ENCODE data around the gene ETFB. TPM values are rescaled to one million over a fixed set of nuclear protein-coding genes. Genes with fewer than 3 reads are reported as not detected.

Gene ETFB
- total RNA-seq, 2 donors from 2014 or later: 54.3 to 77.3 TPM

DNA sequence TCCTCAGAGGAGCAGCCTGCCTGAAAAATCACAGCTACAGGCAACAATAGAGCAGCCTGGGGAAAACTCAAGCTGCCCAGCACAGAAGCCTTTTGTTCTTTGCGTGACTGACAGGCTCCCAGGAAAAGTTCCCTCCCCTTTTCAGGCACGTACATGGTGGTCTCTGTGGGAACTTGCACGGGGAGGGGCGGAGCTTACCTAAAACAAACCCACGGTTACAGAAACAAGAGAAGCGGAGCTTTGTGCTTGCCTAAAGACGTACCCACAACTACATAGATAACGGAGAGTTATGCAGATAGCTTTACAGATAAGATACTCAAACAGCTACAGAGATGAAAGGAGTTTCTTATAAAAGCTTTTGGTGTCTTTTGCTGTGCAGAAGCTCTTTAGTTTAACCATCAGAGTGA is 11.4 kb downstream of the ETFB start:
- H3K27ac Mint-ChIP-seq: peak overlapping the region; percentile 87
- H3K4me1 Mint-ChIP-seq: peaks cover 20% of the 10 kb centered on the region
- Histone ChIP-seq H3K4me3 (ENCODE audit: low read length) (peak overlapping the region; percentile 61), H3K9me3 (ENCODE audit: control insufficient read depth, low read length) (no peaks in the 10 kb centered on the region), H3K4me1 (ENCODE audit: control insufficient read depth, insufficient read depth, low read length) (peaks cover 5% of the 10 kb centered on the region), H3K27me3 (ENCODE audit: control insufficient read depth, insufficient read depth, low read length, poor library complexity, severe bottlenecking) (no peaks in the 10 kb centered on the region), H3K36me3 (ENCODE audit: control insufficient read depth, insufficient read depth, low read length) (peaks cover 8% of the 10 kb centered on the region), H3K27ac (ENCODE audit: low read depth, low read length) (peak overlapping the region; percentile 99), H3K9ac (ENCODE audit: extremely low read depth, low read length, poor library complexity, severe bottlenecking) (peak overlapping the region; percentile 48)
- TF ChIP-seq, protein P1, sequence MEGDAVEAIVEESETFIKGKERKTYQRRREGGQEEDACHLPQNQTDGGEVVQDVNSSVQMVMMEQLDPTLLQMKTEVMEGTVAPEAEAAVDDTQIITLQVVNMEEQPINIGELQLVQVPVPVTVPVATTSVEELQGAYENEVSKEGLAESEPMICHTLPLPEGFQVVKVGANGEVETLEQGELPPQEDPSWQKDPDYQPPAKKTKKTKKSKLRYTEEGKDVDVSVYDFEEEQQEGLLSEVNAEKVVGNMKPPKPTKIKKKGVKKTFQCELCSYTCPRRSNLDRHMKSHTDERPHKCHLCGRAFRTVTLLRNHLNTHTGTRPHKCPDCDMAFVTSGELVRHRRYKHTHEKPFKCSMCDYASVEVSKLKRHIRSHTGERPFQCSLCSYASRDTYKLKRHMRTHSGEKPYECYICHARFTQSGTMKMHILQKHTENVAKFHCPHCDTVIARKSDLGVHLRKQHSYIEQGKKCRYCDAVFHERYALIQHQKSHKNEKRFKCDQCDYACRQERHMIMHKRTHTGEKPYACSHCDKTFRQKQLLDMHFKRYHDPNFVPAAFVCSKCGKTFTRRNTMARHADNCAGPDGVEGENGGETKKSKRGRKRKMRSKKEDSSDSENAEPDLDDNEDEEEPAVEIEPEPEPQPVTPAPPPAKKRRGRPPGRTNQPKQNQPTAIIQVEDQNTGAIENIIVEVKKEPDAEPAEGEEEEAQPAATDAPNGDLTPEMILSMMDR (conservative IDR thresholded peaks at IDR 0.05): no peak
- H3K9me3 Mint-ChIP-seq: no peaks in the 10 kb centered on the region
- peaks cover 28% of the 10 kb centered on the region for H3K36me3 Mint-ChIP-seq (ENCODE audit: low read depth)
- H3K27me3 Mint-ChIP-seq (ENCODE audit: insufficient read depth): no peaks in the 10 kb centered on the region
- H3K4me3 Mint-ChIP-seq: peak overlapping the region; percentile 33
- WGBS, 2 experiments (ENCODE audit: insufficient coverage in 1 of 2, insufficient read length in 1 of 2): 9 to 60% methylated on average over 1 to 8 of the region's 8 CpGs
- peak; percentile 88 for DNase-seq

DNA sequence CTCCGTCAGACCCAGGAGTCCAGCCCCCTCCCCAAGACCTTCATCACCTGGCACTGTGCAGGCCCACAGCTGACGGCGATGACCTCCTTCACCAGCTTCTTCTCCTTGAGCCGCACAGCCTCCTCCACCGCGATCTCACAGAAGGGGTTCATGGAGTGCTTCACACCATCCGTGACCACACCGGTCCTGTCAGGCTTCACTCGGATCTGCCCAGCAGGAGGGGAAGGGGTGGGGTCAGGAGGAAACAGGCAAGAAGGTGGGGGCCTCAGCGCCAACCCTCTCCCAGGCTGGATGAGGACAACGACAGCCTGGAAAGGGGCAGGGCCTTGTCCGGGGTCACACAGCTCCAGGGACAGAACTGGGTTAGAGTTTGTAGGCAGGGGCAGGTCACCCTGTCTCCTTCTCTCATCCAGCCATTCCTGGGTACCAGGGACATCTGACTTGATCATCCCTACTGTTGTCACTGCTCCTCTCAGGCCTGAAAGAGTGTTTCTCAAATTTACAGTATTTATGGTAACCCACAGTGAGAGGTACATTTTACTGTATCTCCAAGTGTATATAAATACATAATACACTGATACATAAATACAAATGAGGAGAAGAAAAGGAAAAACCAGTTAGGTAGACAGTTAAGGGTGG is 12.0 kb downstream of the ETFB start:
- peaks cover 5% of the 10 kb centered on the region for H3K4me1 ChIP-seq (ENCODE audit: control insufficient read depth, insufficient read depth, low read length)
- 55 to 83% methylated on average over 1 to 12 of the region's 12 CpGs for WGBS, 2 experiments (ENCODE audit: insufficient coverage in 1 of 2, insufficient read length in 1 of 2)
- H3K27me3 ChIP-seq (ENCODE audit: control insufficient read depth, insufficient read depth, low read length, poor library complexity, severe bottlenecking): no peaks in the 10 kb centered on the region
- H3K9me3 ChIP-seq (ENCODE audit: control insufficient read depth, low read length): no peaks in the 10 kb centered on the region
- DNase-seq: peak; percentile 84
- H3K9ac ChIP-seq (ENCODE audit: extremely low read depth, low read length, poor library complexity, severe bottlenecking): peak overlapping the region; percentile 48
- no peaks in the 10 kb centered on the region for H3K27me3 Mint-ChIP-seq (ENCODE audit: insufficient read depth)
- TF ChIP-seq, protein P1 (conservative IDR thresholded peaks at IDR 0.05): no peak
- peak overlapping the region; percentile 33 for H3K4me3 Mint-ChIP-seq
- peak overlapping the region; percentile 87 for H3K27ac Mint-ChIP-seq
- peak overlapping the region; percentile 61 for H3K4me3 ChIP-seq (ENCODE audit: low read length)
- H3K4me1 Mint-ChIP-seq: peaks cover 15% of the 10 kb centered on the region
- H3K36me3 Mint-ChIP-seq (ENCODE audit: low read depth): peaks cover 30% of the 10 kb centered on the region
- H3K27ac ChIP-seq (ENCODE audit: low read depth, low read length): peak overlapping the region; percentile 99
- H3K36me3 ChIP-seq (ENCODE audit: control insufficient read depth, insufficient read depth, low read length): peaks cover 8% of the 10 kb centered on the region
- H3K9me3 Mint-ChIP-seq: no peaks in the 10 kb centered on the region

DNA sequence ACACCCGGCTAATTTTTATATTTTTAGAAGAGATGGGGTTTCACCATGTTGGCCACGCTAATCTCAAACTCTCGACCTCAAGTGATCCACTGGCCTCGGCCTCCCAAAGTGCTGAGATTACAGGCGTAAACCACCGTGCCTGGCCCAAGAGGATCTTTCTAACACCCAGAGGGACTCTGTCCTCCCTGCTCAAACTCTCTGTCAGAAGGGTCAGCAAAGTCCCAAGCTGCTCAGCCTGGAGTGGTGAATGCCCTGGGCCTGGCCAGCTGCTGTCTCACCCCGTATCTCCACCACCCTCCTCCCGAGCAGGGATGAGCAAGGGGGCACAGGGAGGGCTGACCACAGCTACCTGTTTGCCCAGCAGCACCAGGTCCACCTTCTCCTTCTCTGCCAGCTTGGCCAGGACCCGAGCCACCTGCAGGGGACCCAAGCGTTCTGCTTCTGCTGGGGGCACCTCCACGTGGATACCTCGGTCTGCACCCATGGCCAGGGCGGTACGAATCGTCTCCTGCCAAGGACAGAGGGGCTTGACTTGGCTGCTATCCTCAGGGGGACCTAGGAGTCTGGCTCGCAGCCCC is 13.3 kb downstream of the ETFB start:
- no peak overlapping the region for H3K9ac ChIP-seq (ENCODE audit: extremely low read depth, low read length, poor library complexity, severe bottlenecking)
- peaks cover 5% of the 10 kb centered on the region for H3K4me1 ChIP-seq (ENCODE audit: control insufficient read depth, insufficient read depth, low read length)
- 94 to 97% methylated on average over 8 to 15 of the region's 16 CpGs for WGBS, 2 experiments (ENCODE audit: insufficient coverage in 1 of 2, insufficient read length in 1 of 2)
- no peak overlapping the region for H3K27ac ChIP-seq (ENCODE audit: low read depth, low read length)
- no peaks in the 10 kb centered on the region for H3K27me3 ChIP-seq (ENCODE audit: control insufficient read depth, insufficient read depth, low read length, poor library complexity, severe bottlenecking)
- no peak overlapping the region for H3K27ac Mint-ChIP-seq
- no peak overlapping the region for H3K4me3 ChIP-seq (ENCODE audit: low read length)
- no peaks in the 10 kb centered on the region for H3K9me3 ChIP-seq (ENCODE audit: control insufficient read depth, low read length)
- peaks cover 30% of the 10 kb centered on the region for H3K36me3 Mint-ChIP-seq (ENCODE audit: low read depth)
- H3K4me3 Mint-ChIP-seq: no peak overlapping the region
- DNase-seq: peak; percentile 29
- no peaks in the 10 kb centered on the region for H3K9me3 Mint-ChIP-seq
- peaks cover 8% of the 10 kb centered on the region for H3K36me3 ChIP-seq (ENCODE audit: control insufficient read depth, insufficient read depth, low read length)
- H3K27me3 Mint-ChIP-seq (ENCODE audit: insufficient read depth): no peaks in the 10 kb centered on the region
- TF ChIP-seq, protein P1 (conservative IDR thresholded peaks at IDR 0.05): no peak
- H3K4me1 Mint-ChIP-seq: peaks cover 14% of the 10 kb centered on the region
